H9 (cell line): ENCODE data around the gene ZNF385B. TPM values are rescaled to one million over a fixed set of nuclear protein-coding genes. Genes with fewer than 3 reads are reported as not detected.

ENCODE experiments used
- DNase-seq: peaks from one replicate; pipeline ENCODE4 v3.0.0-alpha.2; 2017
- H2AFZ ChIP-seq: one replicate; pipeline ENCODE4 v1.6.1; 2013; ENCODE audit warnings: mild to moderate bottlenecking, low read length, control low read depth, moderate library complexity
- H2AK5ac ChIP-seq: 2 replicates; pipeline ENCODE4 v1.6.1; 2013; ENCODE audit warnings: low read length, control low read depth, mixed read lengths; ENCODE audit not compliant: insufficient read length
- H2BK120ac ChIP-seq: one replicate; pipeline ENCODE4 v1.6.1; 2013; ENCODE audit warnings: low read depth, mild to moderate bottlenecking, low read length, control low read depth, inconsistent platforms; ENCODE audit not compliant: poor library complexity, severe bottlenecking
- H2BK12ac ChIP-seq: 2 replicates; pipeline ENCODE4 v1.6.1; 2013; ENCODE audit warnings: low read length, control low read depth, mixed read lengths, low read depth; ENCODE audit not compliant: insufficient read length
- H2BK15ac ChIP-seq: 2 replicates; pipeline ENCODE4 v1.6.1; 2013; ENCODE audit warnings: low read depth, low read length, control low read depth
- H2BK20ac ChIP-seq: one replicate; pipeline ENCODE4 v1.6.1; 2013; ENCODE audit warnings: low read depth, mild to moderate bottlenecking, low read length, control low read depth, inconsistent platforms; ENCODE audit not compliant: poor library complexity, severe bottlenecking
- H2BK5ac ChIP-seq: 2 replicates; pipeline ENCODE4 v1.6.1; 2013; ENCODE audit warnings: low read length, control low read depth, mixed read lengths; ENCODE audit not compliant: insufficient read length
- H3K14ac ChIP-seq: 2 replicates; pipeline ENCODE4 v1.6.1; 2013; ENCODE audit warnings: low read length, control low read depth; ENCODE audit not compliant: insufficient read depth
- H3K18ac ChIP-seq: 2 replicates; pipeline ENCODE4 v1.6.1; 2013; ENCODE audit warnings: low read depth, mild to moderate bottlenecking, mixed read lengths, low read length, control low read depth; ENCODE audit not compliant: insufficient read length
- H3K23ac ChIP-seq: 2 replicates; pipeline ENCODE4 v1.6.1; 2013; ENCODE audit warnings: low read length, control low read depth, mixed read lengths, low read depth; ENCODE audit not compliant: insufficient read length
- H3K23me2 ChIP-seq: 2 replicates; pipeline ENCODE4 v1.6.1; 2013; ENCODE audit warnings: low read depth, mild to moderate bottlenecking, mixed read lengths, low read length, control low read depth; ENCODE audit not compliant: insufficient read length, poor library complexity, severe bottlenecking
- H3K27ac ChIP-seq: 2 replicates; pipeline ENCODE4 v1.5.1; 2013; ENCODE audit warnings: low read length, control low read depth, mixed read lengths, low read depth; ENCODE audit not compliant: insufficient read length
- H3K27me3 ChIP-seq: 2 replicates; pipeline ENCODE4 v1.6.1; 2013; ENCODE audit warnings: low read length, control low read depth, inconsistent platforms; ENCODE audit not compliant: insufficient read depth
- H3K4ac ChIP-seq: 2 replicates; pipeline ENCODE4 v1.6.1; 2013; ENCODE audit warnings: low read depth, mild to moderate bottlenecking, control low read depth, inconsistent platforms, low read length, moderate library complexity
- H3K4me1 ChIP-seq: 2 replicates; pipeline ENCODE4 v1.6.1; 2013; ENCODE audit warnings: low read length, control low read depth, inconsistent platforms; ENCODE audit not compliant: insufficient read depth
- H3K4me2 ChIP-seq: 2 replicates; pipeline ENCODE4 v1.6.1; 2013; ENCODE audit warnings: low read length, control low read depth, mixed read lengths; ENCODE audit not compliant: insufficient read length, insufficient read depth
- H3K56ac ChIP-seq: 2 replicates; pipeline ENCODE4 v1.6.1; 2013; ENCODE audit warnings: low read depth, mild to moderate bottlenecking, mixed read lengths, low read length, control low read depth; ENCODE audit not compliant: insufficient read length
- H3K79me1 ChIP-seq: 2 replicates; pipeline ENCODE4 v1.6.1; 2013; ENCODE audit warnings: low read depth, mild to moderate bottlenecking, moderate library complexity, low read length, control low read depth, inconsistent platforms; ENCODE audit not compliant: insufficient read depth, poor library complexity, severe bottlenecking
- H3K79me2 ChIP-seq: 2 replicates; pipeline ENCODE4 v1.6.1; 2013; ENCODE audit warnings: low read length, control low read depth, inconsistent platforms; ENCODE audit not compliant: insufficient read depth
- H3K9ac ChIP-seq: 2 replicates; pipeline ENCODE4 v1.6.1; 2013; ENCODE audit warnings: low read length, control low read depth, mixed read lengths; ENCODE audit not compliant: insufficient read length; ENCODE audit errors: extremely low read depth
- H3K9me3 ChIP-seq: one replicate; pipeline ENCODE4 v1.6.1; 2013; ENCODE audit warnings: low read depth, low read length, inconsistent platforms; ENCODE audit not compliant: control insufficient read depth
- H3T11ph ChIP-seq: one replicate; pipeline ENCODE4 v1.6.1; 2013; ENCODE audit warnings: mild to moderate bottlenecking, low read length, control low read depth, inconsistent platforms
- H4K20me1 ChIP-seq: one replicate; pipeline ENCODE4 v1.6.1; 2013; ENCODE audit not compliant: control insufficient read depth, insufficient read length, insufficient read depth
- H4K5ac ChIP-seq: 2 replicates; pipeline ENCODE4 v1.6.1; 2013; ENCODE audit warnings: low read depth, mild to moderate bottlenecking, mixed read lengths, low read length, control low read depth; ENCODE audit not compliant: insufficient read length
- H4K8ac ChIP-seq: replicated peaks from 2 replicates; pipeline ENCODE4 v1.6.1; 2013; ENCODE audit warnings: low read length, control low read depth, mixed read lengths, low read depth; ENCODE audit not compliant: insufficient read length
- H4K91ac ChIP-seq: 2 replicates; pipeline ENCODE4 v1.6.1; 2013; ENCODE audit warnings: low read depth, mild to moderate bottlenecking, moderate library complexity, mixed read lengths, low read length, control low read depth; ENCODE audit not compliant: insufficient read length
- H3K27ac Mint-ChIP-seq, 3 experiments: 2 replicates in 2 of 3; 3 replicates in 1 of 3; pipeline ENCODE4 v1.8.0; 2020 to 2021; ENCODE audit warnings: mixed read lengths in 3 of 3, mild to moderate bottlenecking in 1 of 3, moderate library complexity in 1 of 3
- H3K27me3 Mint-ChIP-seq: 2 replicates; pipeline ENCODE4 v1.8.0; 2021; ENCODE audit warnings: low read depth, mild to moderate bottlenecking, moderate library complexity, mixed read lengths
- H3K36me3 Mint-ChIP-seq, 3 experiments: 2 replicates in 2 of 3; 3 replicates in 1 of 3; pipeline ENCODE4 v1.8.0; 2020 to 2021; ENCODE audit warnings: low read depth in 3 of 3, mixed read lengths in 3 of 3; ENCODE audit not compliant: insufficient read depth in 1 of 3
- H3K4me1 Mint-ChIP-seq, 2 experiments: 2 replicates each; pipeline ENCODE4 v1.8.0; 2020; ENCODE audit warnings: mixed read lengths in 2 of 2
- H3K4me3 Mint-ChIP-seq, 2 experiments: 2 replicates in 1 of 2; 3 replicates in 1 of 2; pipeline ENCODE4 v1.8.0; 2020 to 2021; ENCODE audit warnings: mild to moderate bottlenecking in 2 of 2, mixed read lengths in 2 of 2, moderate library complexity in 1 of 2
- H3K9me3 Mint-ChIP-seq, 2 experiments: 2 replicates in 1 of 2; 3 replicates in 1 of 2; pipeline ENCODE4 v1.8.0; 2020; ENCODE audit warnings: mild to moderate bottlenecking in 2 of 2, mixed read lengths in 2 of 2, moderate library complexity in 1 of 2
- CTCF ChIP-seq: fragments of 200-600 bp; sonication (generic); conservative IDR thresholded peaks from 3 replicates; pipeline ENCODE4 v1.8.0; 2021; ENCODE audit warnings: antibody characterized with exemption, mild to moderate bottlenecking
- WGBS: extraction: QIAGEN DNeasy Blood & Tissue Kit; methylation state at CpG from one replicate; pipeline ENCODE4 v1.1.7; 2013; ENCODE audit warnings: missing lambda C conversion rate, low lambda C conversion rate, mixed read lengths; ENCODE audit not compliant: insufficient read length; ENCODE audit errors: extremely low coverage; 5-methylcytosine and 5-hydroxymethylcytosine counted together
- total RNA-seq: library from RNA; stranded (reverse); gene quantifications from 2 replicates; pipeline ENCODE4 v1.2.1, GENCODE V29; 2021

ZNF385B gene
- total RNA-seq, 1 experiment from 2014 or later: 2.1 TPM

- Mint-ChIP-seq H3K27ac (no peak overlapping the region; a peak in 1 of 7 replicates), H3K9me3 (no peaks in the 10 kb centered on the region), H3K4me1 (peaks cover 11 to 13% of the 10 kb centered on the region in 2 experiments), H3K4me3 (no peak overlapping the region), H3K27me3 (no peaks in the 10 kb centered on the region), H3K36me3 (no peaks in the 10 kb centered on the region; a peak in 1 of 7 replicates)
- no peaks in the 10 kb centered on the region for H4K20me1 ChIP-seq
- H3K9me3 ChIP-seq: no peaks in the 10 kb centered on the region
- H2BK120ac ChIP-seq: no peak overlapping the region
- no peak overlapping the region for H4K8ac ChIP-seq
- no peak overlapping the region for H2BK5ac ChIP-seq
- H2BK20ac ChIP-seq: no peak overlapping the region
- no peaks in the 10 kb centered on the region for H3K79me1 ChIP-seq
- H2AK5ac ChIP-seq: no peak overlapping the region
- H2AFZ ChIP-seq: no peak overlapping the region
- no peak overlapping the region for H4K5ac ChIP-seq
- H3K27ac ChIP-seq: no peak overlapping the region
- no peak overlapping the region for H3K9ac ChIP-seq
- H3K27me3 ChIP-seq: no peaks in the 10 kb centered on the region; the same call in 1 of the 2 replicates
- no peaks in the 10 kb centered on the region for H3K79me2 ChIP-seq
- no peak overlapping the region for H3K4me2 ChIP-seq
- DNase-seq: no peak
- no peak for TF ChIP-seq CTCF
- no peak overlapping the region for H3K14ac ChIP-seq
- H3T11ph ChIP-seq: no peak overlapping the region
- H2BK15ac ChIP-seq: no peak overlapping the region
- no peak overlapping the region; the same call in 1 of the 2 replicates for H3K4ac ChIP-seq
- H3K4me1 ChIP-seq: no peaks in the 10 kb centered on the region; the same call in 1 of the 2 replicates
- no peak overlapping the region for H3K56ac ChIP-seq
- H4K91ac ChIP-seq: no peak overlapping the region
- WGBS: no CpG with 5 or more reads among the region's 7 CpGs
- H3K18ac ChIP-seq: no peak overlapping the region
- no peak overlapping the region for H3K23ac ChIP-seq
- H2BK12ac ChIP-seq: no peak overlapping the region
- no peaks in the 10 kb centered on the region for H3K23me2 ChIP-seq
These were observed 248.7 kb downstream of the ZNF385B start for GRCh38 chr2:179612591-179613298.
